NCI-H748 (cell line): ENCODE data around the gene COX20.
A peak's percentile ranks its signal among the peaks of the same experiment; 100 is the strongest.

Experiments used
- DNase-seq: peaks from one replicate; lab custom pipeline; 2025; ENCODE audit not compliant: unreplicated experiment; lab: John Stamatoyannopoulos, UW

The COX20 gene

GRCh38 chr1:244869950-244870349 lies 34.5 kb downstream of the COX20 start:
- DNase-seq, result no peak

GRCh38 chr1:244874974-244875579 lies 39.6 kb downstream of the COX20 start:
- DNase-seq, result peak; percentile 73

GRCh38 chr1:244876228-244876910 lies 40.9 kb downstream of the COX20 start:
- DNase-seq, result no peak

- DNase-seq, result no peak
Measured at GRCh38 chr1:244878681-244879080, 43.2 kb downstream of the COX20 start.

- DNase-seq, result no peak
Measured at GRCh38 chr1:244881552-244882280, 46.3 kb downstream of the COX20 start.

- no peak for DNase-seq
Measured at GRCh38 chr1:244887281-244887680, 51.8 kb downstream of the COX20 start.

- DNase-seq, result no peak
Measured at GRCh38 chr1:244893836-244894235, 58.4 kb downstream of the COX20 start.
